OCI-LY3 (cell line): Measurements from ENCODE around the gene PRIMA1.

Experiments used
- CTCF ChIP-seq: fragments of 200-600, 300-600 bp; sonication (generic); IDR thresholded peaks from 2 replicates; pipeline ENCODE4 v1.5.1; 2014; ENCODE audit warnings: antibody characterized with exemption, low read length, low read depth
- EZH2phosphoT487 ChIP-seq: fragments of 200-600 bp; shearing (Covaris generic); IDR thresholded peaks from 2 replicates; pipeline ENCODE4 v1.6.1; 2018; ENCODE audit warnings: antibody characterized with exemption, mixed run types, low read depth

- no peak for TF ChIP-seq CTCF
- no peak for TF ChIP-seq EZH2phosphoT487
Observed at GRCh38 chr14:93669632-93670031, 118.7 kb downstream of the PRIMA1 start.
